Ectodermal cell (in vitro differentiated cells): ENCODE data around the gene TRIM44.

Source experiments
- H3K27ac ChIP-seq: 2 replicates; pipeline ENCODE4 v1.7.0; 2013; ENCODE audit warnings: mild to moderate bottlenecking, low read depth, low read length; ENCODE audit not compliant: insufficient read depth, poor library complexity, severe bottlenecking
- H3K27me3 ChIP-seq: 2 replicates; pipeline ENCODE4 v1.7.0; 2013; ENCODE audit warnings: mild to moderate bottlenecking, low read length; ENCODE audit not compliant: insufficient read depth, control insufficient read depth, poor library complexity, severe bottlenecking
- H3K36me3 ChIP-seq: one replicate; pipeline ENCODE4 v1.7.0; 2013; ENCODE audit warnings: low read length; ENCODE audit not compliant: control insufficient read depth, insufficient read depth
- H3K4me1 ChIP-seq: one replicate; pipeline ENCODE4 v1.7.0; 2013; ENCODE audit warnings: low read length; ENCODE audit not compliant: control insufficient read depth, insufficient read depth
- H3K4me3 ChIP-seq: 2 replicates; pipeline ENCODE4 v1.7.0; 2013; ENCODE audit warnings: low read depth, low read length, control low read depth; ENCODE audit not compliant: insufficient read depth
- H3K9me3 ChIP-seq: 2 replicates; pipeline ENCODE4 v1.7.0; 2013; ENCODE audit warnings: mild to moderate bottlenecking, low read length, moderate library complexity; ENCODE audit not compliant: control insufficient read depth
- WGBS, 2 experiments: methylation state at CpG; one replicate each; pipeline ENCODE4 v1.1.7; 2013; ENCODE audit warnings: missing lambda C conversion rate in 2 of 2; 5-methylcytosine and 5-hydroxymethylcytosine counted together

Gene TRIM44

GRCh38 chr11:35810045-35810645, 147.6 kb downstream of the TRIM44 start:
- Histone ChIP-seq H3K27me3 (no peaks in the 10 kb centered on the region), H3K36me3 (no peaks in the 10 kb centered on the region), H3K4me1 (no peaks in the 10 kb centered on the region), H3K27ac (no peak overlapping the region), H3K9me3 (no peaks in the 10 kb centered on the region), H3K4me3 (no peak overlapping the region)
- WGBS, 2 experiments: 48 to 94% methylated on average over 1 to 2 of the region's 2 CpGs

- no peaks in the 10 kb centered on the region for H3K4me1 ChIP-seq
- H3K9me3 ChIP-seq: no peaks in the 10 kb centered on the region
- WGBS, 2 experiments: 91 to 93% methylated on average over 2 of the region's 2 CpGs
- H3K27me3 ChIP-seq: no peaks in the 10 kb centered on the region
- no peak overlapping the region for H3K27ac ChIP-seq
- no peak overlapping the region for H3K4me3 ChIP-seq
- H3K36me3 ChIP-seq: no peaks in the 10 kb centered on the region
These were observed 149.2 kb downstream of the TRIM44 start for GRCh38 chr11:35811783-35812182.

GRCh38 chr11:35812828-35813227, 150.3 kb downstream of the TRIM44 start:
- no peaks in the 10 kb centered on the region for H3K9me3 ChIP-seq
- no peak overlapping the region for H3K27ac ChIP-seq
- H3K27me3 ChIP-seq: no peaks in the 10 kb centered on the region
- H3K4me1 ChIP-seq: no peaks in the 10 kb centered on the region
- H3K4me3 ChIP-seq: no peak overlapping the region
- 93 to 96% methylated on average over 4 of the region's 4 CpGs for WGBS, 2 experiments
- H3K36me3 ChIP-seq: no peaks in the 10 kb centered on the region

- H3K27ac ChIP-seq: no peak overlapping the region
- no peaks in the 10 kb centered on the region for H3K27me3 ChIP-seq
- no peak overlapping the region for H3K4me3 ChIP-seq
- no peaks in the 10 kb centered on the region for H3K36me3 ChIP-seq
- WGBS, 2 experiments: 92 to 97% methylated on average over 7 of the region's 7 CpGs
- no peaks in the 10 kb centered on the region for H3K4me1 ChIP-seq
- no peaks in the 10 kb centered on the region for H3K9me3 ChIP-seq
These were observed 151.6 kb downstream of the TRIM44 start for GRCh38 chr11:35814081-35814695.

- no peaks in the 10 kb centered on the region for H3K4me1 ChIP-seq
- WGBS, 2 experiments: 87% methylated on average over 2 to 3 of the region's 3 CpGs
- H3K36me3 ChIP-seq: no peaks in the 10 kb centered on the region
- no peak overlapping the region for H3K4me3 ChIP-seq
- H3K9me3 ChIP-seq: no peaks in the 10 kb centered on the region
- no peak overlapping the region for H3K27ac ChIP-seq
- H3K27me3 ChIP-seq: no peaks in the 10 kb centered on the region
These were observed 152.2 kb downstream of the TRIM44 start for GRCh38 chr11:35814720-35815305.

GRCh38 chr11:35815556-35816315, 153.2 kb downstream of the TRIM44 start:
- Histone ChIP-seq H3K4me3 (no peak overlapping the region), H3K27me3 (no peaks in the 10 kb centered on the region), H3K36me3 (no peaks in the 10 kb centered on the region), H3K4me1 (no peaks in the 10 kb centered on the region), H3K27ac (no peak overlapping the region), H3K9me3 (no peaks in the 10 kb centered on the region)
- 92 to 98% methylated on average over 5 of the region's 5 CpGs for WGBS, 2 experiments

- no peaks in the 10 kb centered on the region for H3K36me3 ChIP-seq
- H3K27ac ChIP-seq: no peak overlapping the region
- H3K4me3 ChIP-seq: no peak overlapping the region
- no peaks in the 10 kb centered on the region for H3K9me3 ChIP-seq
- 94 to 95% methylated on average over 5 of the region's 5 CpGs for WGBS, 2 experiments
- H3K27me3 ChIP-seq: no peaks in the 10 kb centered on the region
- no peaks in the 10 kb centered on the region for H3K4me1 ChIP-seq
These were observed 158.0 kb downstream of the TRIM44 start for GRCh38 chr11:35820614-35821013.

- Histone ChIP-seq H3K36me3 (no peaks in the 10 kb centered on the region), H3K4me1 (no peaks in the 10 kb centered on the region), H3K27ac (no peak overlapping the region), H3K9me3 (no peaks in the 10 kb centered on the region), H3K4me3 (no peak overlapping the region), H3K27me3 (no peaks in the 10 kb centered on the region)
- 91 to 99% methylated on average over 1 to 2 of the region's 2 CpGs for WGBS, 2 experiments
These were observed 160.4 kb downstream of the TRIM44 start for GRCh38 chr11:35822815-35823495.

GRCh38 chr11:35823742-35824298, 161.2 kb downstream of the TRIM44 start:
- no peaks in the 10 kb centered on the region for H3K9me3 ChIP-seq
- no peak overlapping the region for H3K4me3 ChIP-seq
- H3K27ac ChIP-seq: no peak overlapping the region
- no peaks in the 10 kb centered on the region for H3K4me1 ChIP-seq
- WGBS, 2 experiments: 94 to 96% methylated on average over 10 of the region's 10 CpGs
- H3K36me3 ChIP-seq: no peaks in the 10 kb centered on the region
- no peaks in the 10 kb centered on the region for H3K27me3 ChIP-seq
